Fibroblast of upper back skin (primary cell): Measurements from ENCODE around the gene NDUFC1.
"Not testable (repeated sequence)": the region's sequence is repeated elsewhere in the genome, so short reads cannot be mapped to it uniquely, and the experiment has no call there.

Source experiments
- DNase-seq: peaks from one replicate; pipeline ENCODE4 v3.0.0-alpha.2; 2013

The NDUFC1 gene

GRCh38 chr4:139301821-139302611, at the start of gene NDUFC1:
NDUFC1 (minus strand) TSS chr4:139302477; CDS start chr4:139295798, 6,679 bp downstream.
- DNase-seq: peak; percentile 33

GRCh38 chr4:139337612-139338011, 35.3 kb upstream of the NDUFC1 start:
- DNase-seq: no peak

- no peak for DNase-seq
Observed at GRCh38 chr4:139333046-139333445, 30.8 kb upstream of the NDUFC1 start.

- peak; percentile 16 for DNase-seq
Observed at GRCh38 chr4:139331185-139331584, 28.9 kb upstream of the NDUFC1 start.

GRCh38 chr4:139330283-139330682, 28.0 kb upstream of the NDUFC1 start:
- DNase-seq: no peak

- no peak for DNase-seq
Observed at GRCh38 chr4:139329665-139330200, 27.5 kb upstream of the NDUFC1 start.

GRCh38 chr4:139324620-139325019, 22.3 kb upstream of the NDUFC1 start:
- no peak for DNase-seq

GRCh38 chr4:139322541-139322940, 20.3 kb upstream of the NDUFC1 start:
- DNase-seq: not testable (repeated sequence)

- DNase-seq: not testable (repeated sequence)
Observed at GRCh38 chr4:139322070-139322469, 19.8 kb upstream of the NDUFC1 start.

- no peak for DNase-seq
Observed at GRCh38 chr4:139319571-139319970, 17.3 kb upstream of the NDUFC1 start.

- DNase-seq: no peak
Observed at GRCh38 chr4:139317635-139318034, 15.4 kb upstream of the NDUFC1 start.

GRCh38 chr4:139316733-139317132, 14.5 kb upstream of the NDUFC1 start:
- no peak for DNase-seq

- DNase-seq: no peak
Observed at GRCh38 chr4:139315221-139315675, 13.0 kb upstream of the NDUFC1 start.

- no peak for DNase-seq
Observed at GRCh38 chr4:139314047-139314800, 11.9 kb upstream of the NDUFC1 start.

GRCh38 chr4:139313414-139313813, 11.1 kb upstream of the NDUFC1 start:
- not testable (repeated sequence) for DNase-seq

- no peak for DNase-seq
Observed at GRCh38 chr4:139312552-139313332, 10.5 kb upstream of the NDUFC1 start.

- DNase-seq: no peak
Observed at GRCh38 chr4:139311909-139312308, 9.6 kb upstream of the NDUFC1 start.

GRCh38 chr4:139304920-139305319, 2.6 kb upstream of the NDUFC1 start:
- DNase-seq: no peak

- DNase-seq: peak; percentile 97
Observed at GRCh38 chr4:139301113-139301820, 1.0 kb downstream of the NDUFC1 start, which contains the start of gene NAA15. NAA15 (plus strand) TSS chr4:139301505; CDS start chr4:139301778, 273 bp downstream.

GRCh38 chr4:139300431-139301112, 1.7 kb downstream of the NDUFC1 start:
- DNase-seq: peak; percentile 53

GRCh38 chr4:139299536-139299935, 2.7 kb downstream of the NDUFC1 start:
- peak; percentile 32 for DNase-seq
